ENCODE results near the gene PRAMEF20.
A peak's percentile ranks its signal among the peaks of the same experiment; 100 is the strongest.
"Not testable (repeated sequence)": the region's sequence is repeated elsewhere in the genome, so short reads cannot be mapped to it uniquely, and the experiment has no call there.

PRAMEF20 gene

DNA sequence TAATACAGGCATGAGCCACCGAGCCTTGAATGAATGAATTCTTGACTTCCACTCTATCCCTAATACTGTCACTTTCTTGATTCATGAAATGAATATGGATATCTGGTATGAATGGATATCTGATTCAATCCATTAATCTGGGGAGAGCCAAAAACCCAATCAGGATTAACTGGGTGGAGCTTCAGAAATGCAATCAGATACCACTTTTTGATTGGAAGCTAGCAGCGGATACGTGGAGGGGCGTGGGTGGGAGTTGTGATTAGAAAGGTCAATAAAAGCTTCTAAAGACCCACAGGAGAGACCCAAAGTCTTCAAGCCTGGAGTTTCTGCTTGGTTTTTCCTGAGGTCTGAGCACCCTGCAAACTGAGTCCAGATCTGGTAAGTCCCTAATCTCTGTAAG, at the start of gene PRAMEF20:
Gene PRAMEF20 (plus strand): TSS at position 301 of the 400 bp plus-strand sequence. CDS start 5,905 bp downstream, outside the sequence.
- DNase-seq, result not testable (repeated sequence)

DNA sequence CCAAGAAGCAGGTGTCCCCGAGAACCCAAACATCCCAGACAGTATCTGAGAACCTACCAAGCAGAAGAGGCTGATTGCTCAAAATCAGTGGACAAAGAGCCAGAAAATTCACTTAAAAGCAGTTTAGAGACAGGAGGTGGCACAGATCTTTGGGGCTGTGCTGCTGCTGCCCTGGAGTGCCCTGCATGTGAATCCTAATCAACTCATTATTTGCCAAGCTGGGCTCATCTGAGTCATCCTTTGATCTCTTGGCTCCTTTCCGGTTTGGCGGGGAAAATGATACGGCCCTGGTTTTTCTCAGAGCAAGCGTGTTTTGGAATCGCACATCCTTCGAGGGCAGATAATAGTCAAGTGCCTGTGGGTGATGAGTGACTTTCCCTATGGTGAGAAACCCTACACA, 47.9 kb upstream of the PRAMEF20 start:
- DNase-seq, result not testable (repeated sequence)

GRCh38 chr1:13364928-13365327, 45.3 kb upstream of the PRAMEF20 start:
- not testable (repeated sequence) for DNase-seq

GRCh38 chr1:13366536-13366935, 43.7 kb upstream of the PRAMEF20 start:
- DNase-seq, result not testable (repeated sequence)

DNA sequence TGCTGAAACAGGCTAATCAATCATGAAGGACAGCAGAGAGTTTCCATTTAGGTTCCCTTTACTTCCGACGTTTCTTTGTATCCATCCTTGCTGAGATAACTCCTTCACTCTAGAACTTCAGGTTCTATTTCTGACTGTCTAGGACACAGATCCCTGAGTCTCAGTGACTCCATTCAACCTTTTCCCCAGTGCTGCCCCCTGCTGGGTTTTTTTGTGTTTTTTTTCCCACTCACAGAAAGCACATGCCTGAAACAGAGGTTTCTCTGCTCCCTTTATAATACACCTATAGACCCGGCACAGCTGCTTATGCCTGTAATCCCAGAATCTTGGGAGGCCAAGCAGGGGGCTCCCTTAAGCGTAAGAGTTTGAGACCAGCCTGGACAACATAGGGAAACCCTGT, 41.7 kb upstream of the PRAMEF20 start:
- DNase-seq, result not testable (repeated sequence)

GRCh38 chr1:13378983-13379382, 31.3 kb upstream of the PRAMEF20 start:
- not testable (repeated sequence) for DNase-seq

DNA sequence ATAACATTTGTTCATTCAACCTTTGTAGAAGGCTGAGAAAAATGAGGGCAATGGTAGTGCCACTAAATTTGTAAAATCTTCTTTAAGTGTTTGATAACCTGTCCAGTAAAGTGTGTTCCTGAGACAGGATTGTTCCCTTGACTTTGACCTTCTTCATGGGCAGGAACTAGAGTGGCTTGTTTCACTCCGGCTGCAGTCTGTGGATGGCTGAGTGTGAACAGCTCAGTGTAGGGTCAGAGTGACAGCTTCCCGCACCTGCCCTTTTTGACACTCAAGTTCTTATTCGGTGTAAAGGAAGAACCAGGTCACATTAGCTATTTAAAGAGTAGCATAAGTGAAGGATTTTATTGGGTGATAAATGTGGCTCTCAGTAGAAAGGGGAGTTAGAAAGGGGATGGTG, 29.9 kb upstream of the PRAMEF20 start:
- not testable (repeated sequence) for DNase-seq

GRCh38 chr1:13389332-13389731, 20.9 kb upstream of the PRAMEF20 start, which contains the start of gene PRAMEF17:
Gene PRAMEF17, plus strand, starts transcription at chr1:13389632. Its CDS starts 26 bp downstream, at chr1:13389658.
- not testable (repeated sequence) for DNase-seq

- not testable (repeated sequence) for DNase-seq
These were observed 17.2 kb upstream of the PRAMEF20 start for GRCh38 chr1:13393004-13393403.

DNA sequence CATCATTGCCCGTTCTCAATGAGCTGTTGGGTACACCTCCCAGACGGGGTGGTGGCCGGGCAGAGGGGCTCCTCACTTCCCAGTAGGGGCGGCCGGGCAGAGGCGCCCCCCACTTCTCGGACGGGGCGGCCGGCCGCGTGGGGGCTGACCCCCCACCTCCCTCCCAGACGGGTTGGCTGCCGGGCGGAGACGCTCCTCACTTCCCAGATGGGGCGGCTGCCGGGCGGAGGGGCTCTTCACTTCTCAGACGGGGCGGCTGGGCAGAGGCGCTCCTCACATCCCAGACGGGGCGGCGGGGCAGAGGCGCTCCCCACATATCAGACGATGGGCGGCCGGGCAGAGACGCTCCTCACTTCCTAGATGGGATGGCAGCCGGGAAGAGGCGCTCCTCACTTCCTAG, 15.5 kb upstream of the PRAMEF20 start:
- not testable (repeated sequence) for DNase-seq

GRCh38 chr1:13395311-13395710, 14.9 kb upstream of the PRAMEF20 start:
- DNase-seq, result not testable (repeated sequence)

GRCh38 chr1:13407811-13408210, 2.4 kb upstream of the PRAMEF20 start:
- no peak for DNase-seq

GRCh38 chr1:13430495-13430894, 20.2 kb downstream of the PRAMEF20 start:
- no peak for DNase-seq

DNA sequence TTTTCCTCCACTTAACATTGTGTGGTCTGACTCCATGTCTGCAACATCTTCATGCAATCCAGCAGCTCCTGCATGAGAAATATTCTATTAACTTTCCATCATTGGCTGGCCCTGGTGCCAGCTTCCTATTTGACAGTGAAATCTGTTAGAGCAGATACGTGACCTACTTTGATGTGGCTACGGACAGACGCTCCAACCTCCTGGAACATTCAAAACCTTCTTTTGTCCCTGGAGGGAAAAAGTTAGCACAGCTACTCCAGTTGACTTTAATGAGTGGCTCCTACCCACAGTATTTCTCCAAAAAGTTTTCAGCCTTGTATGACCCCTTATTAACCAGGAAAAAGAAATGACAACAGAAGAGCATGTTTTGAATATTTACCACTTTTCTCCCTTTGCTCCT, 22.0 kb downstream of the PRAMEF20 start:
- DNase-seq, result no peak

DNA sequence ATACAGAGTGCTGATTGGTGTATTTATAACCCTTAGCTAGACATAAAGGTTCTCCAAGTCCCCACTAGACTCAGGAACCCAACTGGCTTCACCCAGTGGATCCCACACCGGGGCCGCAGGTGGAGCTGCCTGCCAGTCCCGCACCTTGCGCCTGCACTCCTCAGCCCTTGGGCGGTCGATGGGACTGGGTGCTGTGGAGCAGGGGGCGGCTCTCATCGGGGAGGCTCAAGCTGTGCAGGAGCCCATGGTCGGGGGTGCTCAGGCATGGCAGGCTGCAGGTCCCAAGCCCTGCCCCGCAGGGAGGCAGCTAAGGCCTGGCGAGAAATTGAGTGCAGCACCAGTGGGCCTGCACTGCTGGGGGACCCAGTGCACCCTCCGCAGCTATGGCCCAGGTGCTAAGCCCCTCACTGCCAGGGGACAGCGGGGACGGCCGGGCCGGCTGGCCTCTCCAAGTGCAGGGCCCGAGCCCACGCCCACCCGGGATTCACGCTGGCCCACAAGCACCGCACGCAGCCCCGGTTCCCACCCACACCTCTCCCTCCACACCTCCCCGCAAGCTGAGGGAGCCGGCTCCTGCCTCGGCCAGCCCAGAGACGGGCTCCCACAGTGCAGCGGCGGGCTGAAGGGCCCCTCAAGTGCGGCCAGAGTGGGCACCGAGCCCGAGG, 23.6 kb downstream of the PRAMEF20 start:
- not testable (repeated sequence) for DNase-seq

DNA sequence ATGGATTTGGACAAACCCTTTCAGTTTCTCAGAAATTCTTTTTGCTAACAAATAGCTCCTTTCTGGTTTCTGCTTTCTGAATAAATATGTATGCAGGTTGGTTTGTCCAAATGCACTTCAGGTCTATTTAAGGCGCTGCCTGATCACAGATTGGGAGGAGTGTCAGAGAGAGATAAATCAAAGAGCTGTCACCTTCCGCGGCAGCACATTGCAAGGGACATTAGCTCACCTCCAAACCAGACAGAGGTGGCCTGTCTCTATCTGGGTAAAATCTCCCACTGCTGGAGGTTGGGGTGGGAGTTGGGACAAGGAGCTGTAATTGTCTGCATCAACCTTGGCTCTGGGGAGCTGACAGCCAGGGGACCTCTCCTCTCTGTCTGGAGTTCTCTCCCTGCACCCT, 25.2 kb downstream of the PRAMEF20 start:
- DNase-seq, result no peak

DNA sequence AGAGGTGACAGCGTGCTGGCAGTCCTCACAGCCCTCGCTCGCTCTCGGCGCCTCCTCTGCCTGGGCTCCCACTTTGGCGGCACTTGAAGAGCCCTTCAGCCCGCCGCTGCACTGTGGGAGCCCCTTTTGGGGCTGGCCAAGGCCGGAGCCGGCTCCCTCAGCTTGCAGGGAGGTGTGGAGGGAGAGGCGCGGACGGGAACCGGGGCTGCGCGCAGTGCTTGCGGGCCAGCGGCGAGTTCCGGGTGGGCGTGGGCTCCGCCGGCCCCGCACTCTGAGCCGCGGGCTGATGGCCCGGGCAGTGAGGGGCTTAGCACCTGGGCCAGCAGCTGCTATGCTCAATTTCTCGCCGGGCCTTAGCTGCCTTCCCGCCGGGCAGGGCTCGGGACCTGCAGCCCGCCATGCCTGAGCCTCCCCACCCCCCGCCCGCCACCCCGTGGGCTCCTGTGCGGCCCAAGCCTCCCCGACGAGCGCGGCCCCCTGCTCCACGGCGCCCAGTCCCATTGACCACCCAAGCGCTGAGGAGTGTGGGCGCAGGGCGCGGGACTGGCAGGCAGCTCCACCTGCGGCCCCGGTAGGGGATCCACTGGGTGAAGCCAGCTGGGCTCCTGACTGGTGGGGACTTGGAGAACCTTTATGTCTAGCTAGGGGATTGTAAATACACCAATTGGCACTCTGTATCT, 29.0 kb downstream of the PRAMEF20 start:
- not testable (repeated sequence) for DNase-seq

- no peak for DNase-seq
These were observed 33.2 kb downstream of the PRAMEF20 start for GRCh38 chr1:13443335-13443979.

- DNase-seq, result no peak
These were observed 40.0 kb downstream of the PRAMEF20 start for GRCh38 chr1:13450204-13450603.

DNA sequence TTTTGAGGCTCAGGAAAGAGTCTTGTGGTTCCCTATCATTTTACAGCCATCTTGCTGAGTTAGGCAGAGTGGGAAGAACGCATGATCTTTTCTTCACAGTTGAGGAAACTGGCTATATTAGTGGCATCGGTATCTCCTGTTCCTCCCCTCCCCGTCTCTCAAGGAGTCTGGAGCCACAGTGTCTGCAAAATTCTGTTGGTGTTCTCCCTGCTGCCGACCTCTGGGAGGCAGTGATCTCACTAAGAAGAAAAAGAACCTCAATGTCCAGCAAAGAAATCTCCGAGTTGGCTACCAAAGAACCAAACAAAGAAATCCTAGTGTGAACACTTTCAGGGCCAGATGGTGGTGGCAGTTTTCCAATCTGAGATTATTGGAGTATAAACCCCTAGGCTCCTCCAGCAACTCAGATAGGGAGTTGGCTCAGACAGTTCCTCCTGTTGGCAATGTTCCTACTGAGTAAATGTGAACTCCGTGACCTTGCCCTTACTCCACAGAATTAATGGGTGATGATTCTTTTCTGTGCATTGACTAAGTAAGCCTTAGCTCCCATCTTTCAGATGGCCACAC, 41.2 kb downstream of the PRAMEF20 start:
- DNase-seq, result no peak

DNA sequence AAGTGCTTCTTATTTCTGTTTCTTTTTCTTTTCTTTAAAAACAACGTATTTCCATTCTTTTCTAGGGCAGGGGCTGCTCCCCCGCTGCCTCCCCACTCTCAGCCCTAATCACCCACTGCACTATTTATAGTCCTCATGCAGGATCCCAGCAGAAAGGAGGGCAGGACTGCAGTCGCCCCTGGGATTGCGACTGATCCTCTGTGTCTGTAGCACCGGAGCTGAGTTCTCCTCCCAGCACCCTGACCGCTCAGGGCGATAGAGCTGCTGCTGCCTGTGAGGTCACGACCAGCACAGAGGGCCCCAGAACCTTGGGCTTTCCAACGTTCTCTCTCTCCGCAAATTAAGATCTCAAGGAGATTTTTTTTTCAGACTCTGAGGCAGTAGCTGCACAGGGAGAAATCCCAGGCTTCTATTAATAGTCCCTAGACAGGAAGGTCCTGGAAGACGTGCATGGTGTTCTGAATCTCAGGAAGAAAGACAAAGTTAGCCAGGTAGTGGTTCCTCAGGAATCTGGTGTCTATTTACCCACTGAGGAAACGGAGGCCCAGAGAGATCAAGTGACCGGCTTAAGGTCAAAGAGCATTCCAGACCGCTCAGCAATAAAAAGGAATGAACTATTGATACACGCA, 46.8 kb downstream of the PRAMEF20 start:
- no peak for DNase-seq

GRCh38 chr1:13461977-13462376, 51.7 kb downstream of the PRAMEF20 start:
- DNase-seq, result no peak

DNA sequence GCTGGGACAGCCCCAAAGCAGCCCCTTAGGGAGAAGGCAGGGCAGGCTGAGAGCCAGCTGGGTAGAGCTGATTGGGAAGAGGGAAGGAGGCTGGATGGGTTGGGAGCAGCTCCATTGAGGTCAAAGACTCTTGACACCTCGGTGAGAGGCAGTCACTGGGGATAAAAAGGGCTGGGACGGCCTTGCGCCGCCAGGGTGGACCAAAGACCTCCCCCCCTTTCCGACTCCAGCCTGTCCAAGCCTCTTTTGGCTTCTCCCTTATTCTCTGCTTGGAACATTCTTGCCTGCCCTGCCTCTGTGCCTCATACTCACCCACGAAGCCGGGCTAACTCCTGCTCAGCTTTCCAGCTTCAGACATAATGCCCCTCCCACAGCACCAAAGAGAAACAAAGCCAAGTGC, 52.4 kb downstream of the PRAMEF20 start:
- DNase-seq, result peak; percentile 28

Data from left hindlimb (tissue), 1 donor.